ENCODE data around the gene P2RX7. TPM values are rescaled to one million over a fixed set of nuclear protein-coding genes. Genes with fewer than 3 reads are reported as not detected.
A peak's percentile ranks its signal among the peaks of the same experiment; 100 is the strongest.

P2RX7 gene
- total and polyA plus RNA-seq, 9 of the 15 experiments (the other 6 are each of a cell fraction or from before 2014, with no cell fraction given) = 0.04 to 0.65 (median 0.30) TPM

GRCh38 chr12:121138284-121138683 is 5.6 kb downstream of the P2RX7 start (continued):
- no peak for TF ChIP-seq ZNF561 (CRISPR knock-in tag; conservative IDR thresholded peaks at IDR 0.05)
- no peak for TF ChIP-seq CUX1 (CRISPR knock-in tag; IDR thresholded peaks at IDR 0.05)
- no peak for TF ChIP-seq TCF3 (CRISPR knock-in tag; IDR thresholded peaks at IDR 0.05)
- no peak for TF ChIP-seq PBX2 (CRISPR knock-in tag; IDR thresholded peaks at IDR 0.05; ENCODE audit: low read depth)
- TF ChIP-seq PBX2 (tag; conservative IDR thresholded peaks at IDR 0.05; ENCODE audit: low read depth) = peak; percentile 68
- no peak for TF ChIP-seq ZNF324 (CRISPR knock-in tag; IDR thresholded peaks at IDR 0.05)
- no peak for TF ChIP-seq ZBTB33 (CRISPR knock-in tag; IDR thresholded peaks at IDR 0.05)
- TF ChIP-seq EP400 (IDR thresholded peaks at IDR 0.05) = no peak
- no peak for TF ChIP-seq ZNF384 (IDR thresholded peaks at IDR 0.05; ENCODE audit: low read depth, low read length)
- TF ChIP-seq MBD2 (IDR thresholded peaks at IDR 0.05; ENCODE audit: borderline replicate concordance, low read depth) = peak; percentile 23; the same call in 1 of the 2 replicates
- no peak for TF ChIP-seq RBM14 (IDR thresholded peaks at IDR 0.05; ENCODE audit: borderline replicate concordance, insufficient read depth, low read depth, low read length)
- no peak for TF ChIP-seq ETV1 (tag; conservative IDR thresholded peaks at IDR 0.05; ENCODE audit: low read depth)
- peak; percentile 96 for TF ChIP-seq PKNOX1 (IDR thresholded peaks at IDR 0.05)
- TF ChIP-seq ZKSCAN1 (IDR thresholded peaks at IDR 0.05; ENCODE audit: low read depth, low read length) = no peak
- TF ChIP-seq ZNF589 (CRISPR knock-in tag; IDR thresholded peaks at IDR 0.05; ENCODE audit: low read depth) = no peak
